GM12878 (cell line): Measurements from ENCODE around the gene GDF3. TPM values are rescaled to one million over a fixed set of nuclear protein-coding genes. Genes with fewer than 3 reads are reported as not detected.

Source experiments
- ATAC-seq: fragments of 200-7000 bp; cut with Tn5 transposase; 3 replicates; pipeline ENCODE4 v1.9.1; 2020; ENCODE audit warnings: mild to moderate bottlenecking, moderate library complexity
- BruUV-seq: library from RNA; stranded (reverse); fragments of 400-500 nt; replicated peaks from 2 replicates; lab custom pipeline; 2021; lab: Mats Ljungman, UMichigan
- CTCF ChIA-PET: fragments of 300-600 bp; sonication (Branson Sonifier 250); formaldehyde crosslinking; extraction: SDS; loops from one replicate; lab custom pipeline; 2021; ENCODE audit warnings: inconsistent platforms; lab: Yijun Ruan, JAX
- POLR2A ChIA-PET: fragments of 350-600 bp; formaldehyde crosslinking; extraction: SDS; loops from one replicate; lab custom pipeline; 2021; ENCODE audit warnings: inconsistent platforms; lab: Charles Lee
- RAD21 ChIA-PET: fragments of 300-600 bp; sonication (Branson Sonifier 250); formaldehyde crosslinking; loops from one replicate; lab custom pipeline; 2023; ENCODE audit warnings: antibody characterized with exemption; ENCODE audit not compliant: unreplicated experiment; lab: Charles Lee
- SMC1A ChIA-PET: fragments of 300-600 bp; sonication (Branson Sonifier 250); formaldehyde crosslinking; loops from one replicate; lab custom pipeline; 2023; ENCODE audit not compliant: unreplicated experiment, uncharacterized antibody; lab: Charles Lee
- DNase-seq: peaks from one replicate; pipeline ENCODE4 v3.0.0-alpha.2; 2011; ENCODE audit warnings: low read depth, low spot score
- FAIRE-seq: peaks from 3 replicates; lab custom pipeline; 2011; peaks lifted over from hg19 to GRCh38; lab: Jason Lieb, UNC
- H2AFZ ChIP-seq: 2 replicates; pipeline ENCODE4 v1.6.0; 2011; ENCODE audit warnings: low read depth, low read length, control low read depth; ENCODE audit not compliant: control insufficient read depth
- H3K27ac ChIP-seq: 2 replicates; pipeline ENCODE4 v1.5.1; 2011; ENCODE audit warnings: control low read depth; ENCODE audit not compliant: control insufficient read depth, insufficient read depth
- H3K27me3 ChIP-seq, 2 experiments: replicated peaks in 1 of 2; 2 replicates each; pipeline versions ENCODE4 v1.6.0 to v1.6.1; 2011; ENCODE audit warnings: low read length in 1 of 2; ENCODE audit not compliant: control insufficient read depth in 2 of 2, insufficient read depth in 2 of 2
- H3K36me3 ChIP-seq, 2 experiments: 2 replicates each; pipeline ENCODE4 v1.5.1; 2011; ENCODE audit warnings: low read length in 1 of 2; ENCODE audit not compliant: control insufficient read depth in 2 of 2, insufficient read depth in 2 of 2
- H3K4me1 ChIP-seq: 2 replicates; pipeline ENCODE4 v1.6.1; 2011; ENCODE audit warnings: mild to moderate bottlenecking, low read length, moderate library complexity, mixed read lengths; ENCODE audit not compliant: control insufficient read depth, insufficient read depth
- H3K4me2 ChIP-seq: 2 replicates; pipeline ENCODE4 v1.6.0; 2011; ENCODE audit warnings: control low read depth; ENCODE audit not compliant: control insufficient read depth, insufficient read depth
- H3K4me3 ChIP-seq: fragments of 200-600 bp; sonication (generic); 2 replicates; pipeline ENCODE4 v1.5.1; 2016
- H3K79me2 ChIP-seq: 2 replicates; pipeline ENCODE4 v1.6.0; 2011; ENCODE audit warnings: low read length; ENCODE audit not compliant: control insufficient read depth, insufficient read depth
- H3K9ac ChIP-seq: 2 replicates; pipeline ENCODE4 v1.8.0; 2011; ENCODE audit warnings: low read length, control low read depth, mixed read lengths; ENCODE audit not compliant: control insufficient read depth, insufficient read depth
- H3K9me3 ChIP-seq: replicated peaks from 3 replicates; pipeline ENCODE4 v1.5.1; 2011; ENCODE audit warnings: mild to moderate bottlenecking, low read length; ENCODE audit not compliant: control insufficient read depth, insufficient read depth
- H4K20me1 ChIP-seq: 2 replicates; pipeline ENCODE4 v1.6.0; 2011; ENCODE audit not compliant: control insufficient read depth, insufficient read depth
- BRCA1 ChIP-seq: IDR thresholded peaks from 2 replicates; pipeline ENCODE4 v1.6.1; 2011; ENCODE audit warnings: low read depth, low read length, improper control_type of control experiment
- CREM ChIP-seq: IDR thresholded peaks from 2 replicates; pipeline ENCODE4 v1.6.1; 2014; ENCODE audit warnings: antibody characterized with exemption, low read depth
- CUX1 ChIP-seq: IDR thresholded peaks from 2 replicates; pipeline ENCODE4 v1.6.1; 2012; ENCODE audit warnings: improper control_type of control experiment, low read depth, low read length; ENCODE audit not compliant: insufficient replicate concordance
- FOS ChIP-seq: IDR thresholded peaks from 3 replicates; pipeline ENCODE4 v1.6.1; 2011; ENCODE audit warnings: borderline replicate concordance; ENCODE audit not compliant: insufficient read length; ENCODE audit errors: extremely low read depth
- GABPA ChIP-seq: IDR thresholded peaks from 2 replicates; pipeline ENCODE4 v1.6.1; 2014; ENCODE audit warnings: antibody characterized with exemption, low read depth, mild to moderate bottlenecking, inconsistent platforms
- HCFC1 ChIP-seq: fragments of 150-350 bp; IDR thresholded peaks from 2 replicates; pipeline ENCODE4 v1.6.1; 2014; ENCODE audit warnings: low read length
- KLF5 ChIP-seq: fragments of 450-650 bp; IDR thresholded peaks from 2 replicates; pipeline ENCODE4 v1.6.1; 2014; ENCODE audit warnings: mild to moderate bottlenecking; ENCODE audit not compliant: partially characterized antibody
- NFYA ChIP-seq: IDR thresholded peaks from 2 replicates; pipeline ENCODE4 v1.6.1; 2011; ENCODE audit warnings: low read depth, mild to moderate bottlenecking, low read length, improper control_type of control experiment, borderline replicate concordance
- NRF1 ChIP-seq: conservative IDR thresholded peaks from 2 replicates; pipeline ENCODE4 v1.6.1; 2011; ENCODE audit warnings: mild to moderate bottlenecking, low read depth, low read length, improper control_type of control experiment
- PAX8 ChIP-seq: fragments of 450-650 bp; IDR thresholded peaks from 2 replicates; pipeline ENCODE4 v1.6.1; 2017; ENCODE audit warnings: mild to moderate bottlenecking, moderate library complexity
- POLR2A ChIP-seq: IDR thresholded peaks from 2 replicates; pipeline ENCODE4 v1.6.1; 2011; ENCODE audit warnings: low read depth, mild to moderate bottlenecking, low read length
- RELA ChIP-seq: fragments of 450-650 bp; IDR thresholded peaks from 2 replicates; pipeline ENCODE4 v1.8.0; 2014; ENCODE audit warnings: borderline replicate concordance; ENCODE audit not compliant: partially characterized antibody
- RFX5 ChIP-seq: IDR thresholded peaks from 2 replicates; pipeline ENCODE4 v1.6.1; 2011; ENCODE audit warnings: low read depth, low read length, improper control_type of control experiment
- SUZ12 ChIP-seq: fragments of 200-600 bp; sonication (generic); IDR thresholded peaks from one replicate; pipeline ENCODE4 v1.6.1; 2018; ENCODE audit warnings: antibody characterized with exemption, mild to moderate bottlenecking; ENCODE audit not compliant: unreplicated experiment
- ZNF274 ChIP-seq: IDR thresholded peaks from one replicate; pipeline ENCODE4 v1.8.0; 2011; ENCODE audit not compliant: insufficient read length, insufficient read depth
- ZSCAN29 ChIP-seq: fragments of 450-650 bp; IDR thresholded peaks from 2 replicates; pipeline ENCODE4 v1.6.1; 2017; ENCODE audit warnings: mild to moderate bottlenecking, moderate library complexity
- WGBS: methylation state at CpG from one replicate; pipeline ENCODE4 v1.1.6; 2016; ENCODE audit warnings: low lambda C conversion rate; ENCODE audit not compliant: insufficient replicate concordance, insufficient coverage; ENCODE audit errors: missing lambda C conversion rate; 5-methylcytosine and 5-hydroxymethylcytosine counted together
- in situ Hi-C: fragments of 300-500 bp; cut with MboI; formaldehyde crosslinking; loops from 9 replicates; pipeline ENCODE4 v1.14.3; 2018; ENCODE audit warnings: mixed read lengths
- intact Hi-C: fragments of 100-400 bp; cut with micrococcal nuclease; formaldehyde crosslinking; loops from one replicate; pipeline ENCODE4 v1.14.2; 2022; ENCODE audit not compliant: unreplicated experiment
- polyA plus RNA-seq, 11 experiments: library from polyadenylated mRNA; depleted of rRNA in 4 of 11; unstranded in 6 of 11; stranded (reverse) in 5 of 11; fragments of >200 nt; fragmentation: Nextera tagmentation in 4 of 11; fragmentation: Illumina TruSeq in 1 of 11; extraction: Ambion mirVana in 4 of 11; extraction: Trizol in 1 of 11; gene quantifications; 1 replicate in 1 of 11; 2 replicates in 10 of 11; pipeline versions ENCODE4 v1.2.1 to v1.2.3, GENCODE V29; 2011 to 2016; ENCODE audit warnings: inconsistent platforms in 2 of 11, missing spikeins in 2 of 11, low read depth in 1 of 11
- total RNA-seq, 4 experiments: library from RNA; depleted of rRNA in 3 of 4; stranded (reverse); fragments of >200 nt in 3 of 4; fragmentation: Illumina TruSeq in 1 of 4; extraction: Trizol in 1 of 4; gene quantifications; 2 replicates each; pipeline versions ENCODE4 v1.2.1 to v1.2.3, GENCODE V29; 2013 to 2021

Gene GDF3
- total and polyA plus RNA-seq, 10 of the 15 experiments (the other 5 are each of a cell fraction or from before 2014, with no cell fraction given) = not detected

DNA sequence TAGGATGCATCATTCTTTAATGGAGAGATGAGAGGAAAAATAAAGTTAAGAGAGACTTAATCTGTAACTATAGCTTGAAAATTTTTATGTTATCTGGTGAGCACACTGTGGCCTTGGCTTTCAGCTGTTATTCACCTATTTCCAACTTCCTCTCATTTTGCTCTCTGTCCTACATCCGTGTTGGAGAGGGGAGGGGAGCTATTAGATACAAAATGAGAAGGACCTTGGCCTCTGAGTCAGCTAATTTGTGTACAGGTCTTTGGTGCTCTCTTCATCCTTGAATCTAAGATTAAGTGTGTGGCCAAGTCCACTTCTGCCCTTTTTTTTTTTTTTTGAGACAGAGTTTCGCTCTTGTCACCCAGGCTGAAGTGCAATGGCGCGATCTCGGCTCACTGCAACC lies 29.0 kb downstream of the GDF3 start:
- H3K4me3 ChIP-seq = no peak overlapping the region
- H3K36me3 ChIP-seq = no peaks in the 10 kb centered on the region
- BruUV-seq = no TSS peak
- FAIRE-seq (no peak), ATAC-seq (no peak)
- RAD21 ChIA-PET = interaction anchor here (0.6 kb wide), 1 partner anchor 19 kb away, joined by 3 read pairs; no protein-coding TSS in a partner anchor
- H3K4me1 ChIP-seq = no peaks in the 10 kb centered on the region
- intact Hi-C loops = no loop called here
- no peak overlapping the region for H3K27ac ChIP-seq
- TF ChIP-seq CREM (no peak), FOS (no peak), SUZ12 (no peak), NFYA (no peak)
- TF ChIP-seq, all 136 proteins: peak for 0
- no peaks in the 10 kb centered on the region for H4K20me1 ChIP-seq
- H3K9me3 ChIP-seq = no peaks in the 10 kb centered on the region
- ChIA-PET CTCF (no interaction called here), SMC1A (no interaction called here), POLR2A (no interaction called here)
- no peaks in the 10 kb centered on the region for H3K27me3 ChIP-seq
- H3K79me2 ChIP-seq = no peaks in the 10 kb centered on the region
- H3K9ac ChIP-seq = no peak overlapping the region
- DNase-seq = no peak
- H2AFZ ChIP-seq = no peak overlapping the region
- in situ Hi-C loops = no loop called here
- H3K4me2 ChIP-seq = no peak overlapping the region
- 38% methylated on average over 4 of the region's 5 CpGs for WGBS

- Histone ChIP-seq H3K9me3 (no peaks in the 10 kb centered on the region), H3K4me3 (no peak overlapping the region), H2AFZ (no peak overlapping the region), H3K36me3 (no peaks in the 10 kb centered on the region), H3K4me1 (no peaks in the 10 kb centered on the region), H3K27me3 (no peaks in the 10 kb centered on the region), H3K4me2 (no peak overlapping the region), H3K27ac (no peak overlapping the region), H3K9ac (no peak overlapping the region), H3K79me2 (no peaks in the 10 kb centered on the region), H4K20me1 (no peaks in the 10 kb centered on the region)
- ATAC-seq (no peak), FAIRE-seq (no peak), DNase-seq (no peak)
- ChIA-PET POLR2A (interaction anchor here (0.6 kb wide), 1 partner anchor 53 kb away, joined by 3 read pairs; no protein-coding TSS in a partner anchor), SMC1A (no interaction called here), RAD21 (no interaction called here), CTCF (no interaction called here)
- in situ Hi-C loops = no loop called here
- intact Hi-C loops = no loop called here
- WGBS = 47% methylated on average over 5 of the region's 5 CpGs
- no TSS peak for BruUV-seq
- TF ChIP-seq RFX5 (no peak), PAX8 (no peak), SUZ12 (no peak), KLF5 (no peak), ZNF274 (no peak), POLR2A (no peak), ZSCAN29 (no peak), FOS (no peak), GABPA (no peak), BRCA1 (no peak), HCFC1 (no peak), CUX1 (no peak), RELA (no peak), NRF1 (no peak)
These were observed 33.8 kb downstream of the GDF3 start for GRCh38 chr12:7661741-7662140.
